Stimulated activated CD8-positive, alpha-beta memory T cell treated with anti-CD3 and anti-CD28 coated beads, Interleukin-4, amount 100 ng/mL, for 48 hours (primary cell): ENCODE results near the gene MT2A.
"Not testable (repeated sequence)": the region's sequence is repeated elsewhere in the genome, so short reads cannot be mapped to it uniquely, and the experiment has no call there.

ENCODE experiments used
- DNase-seq: peaks from one replicate; pipeline ENCODE4 v3.0.0-alpha.2; 2020

MT2A gene

GRCh38 chr16:56621665-56622445 is 13.5 kb downstream of the MT2A start:
- DNase-seq: not testable (repeated sequence)

DNA sequence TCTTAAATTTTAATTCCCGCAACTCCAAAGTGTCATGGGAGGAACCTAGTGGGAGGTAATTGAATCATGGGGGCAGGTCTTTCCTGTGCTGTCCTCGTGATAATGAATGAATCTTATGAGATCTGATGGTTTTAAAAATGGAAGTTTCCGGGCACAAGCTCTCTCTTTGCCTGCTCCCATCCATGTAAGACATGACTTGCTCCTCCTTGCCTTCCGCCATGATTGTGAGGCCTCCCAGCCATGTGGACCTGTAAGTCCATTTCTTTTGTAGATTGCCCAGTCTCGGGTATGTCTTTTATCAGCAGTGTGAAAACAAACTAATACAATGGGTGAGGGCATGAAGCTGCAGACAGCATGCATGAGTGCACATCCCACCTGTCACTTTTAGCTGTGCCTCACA is 14.8 kb downstream of the MT2A start:
- not testable (repeated sequence) for DNase-seq

GRCh38 chr16:56623637-56624036 is 15.3 kb downstream of the MT2A start:
- DNase-seq: no peak

GRCh38 chr16:56625140-56625942 is 17.0 kb downstream of the MT2A start, which contains the start of gene MT1E:
TSS of gene MT1E (plus strand) at chr16:56625781. CDS start at chr16:56625852, 71 bp downstream.
- DNase-seq: peak; percentile 86

DNA sequence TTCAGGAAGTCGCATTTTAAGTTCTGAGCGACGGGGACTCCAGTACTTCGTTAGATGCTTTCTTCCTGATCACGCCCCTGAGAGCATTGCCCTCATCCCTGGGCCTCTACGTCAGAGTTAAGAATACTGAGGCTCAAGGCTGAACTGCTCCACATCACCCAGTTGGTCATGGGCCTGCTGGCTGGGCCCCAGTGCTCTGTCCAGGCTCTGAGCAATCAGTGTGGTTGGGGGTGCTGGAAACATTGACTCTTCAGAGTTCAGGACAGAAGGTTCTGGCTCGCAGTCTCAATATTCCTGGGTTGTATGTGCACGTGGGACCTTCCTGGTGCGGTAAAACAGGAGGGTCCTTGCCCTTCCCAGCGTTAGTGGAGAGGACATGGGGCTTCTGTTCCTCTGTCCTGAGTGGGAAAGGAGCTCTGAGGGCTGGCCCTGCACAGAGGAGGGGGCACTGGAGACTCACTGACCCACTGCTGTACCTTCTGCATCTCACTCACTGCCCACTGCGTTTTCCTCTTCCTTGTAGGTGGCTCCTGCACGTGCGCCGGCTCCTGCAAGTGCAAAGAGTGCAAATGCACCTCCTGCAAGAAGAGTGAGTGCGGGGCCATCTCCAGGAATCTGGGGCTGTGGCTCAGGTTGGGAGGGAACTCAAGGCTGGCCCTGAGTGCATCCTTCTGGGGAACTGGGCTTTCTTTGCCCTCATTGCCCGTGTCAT is 17.7 kb downstream of the MT2A start:
- no peak for DNase-seq

GRCh38 chr16:56626685-56627084 is 18.3 kb downstream of the MT2A start:
- DNase-seq: no peak

- DNase-seq: no peak
Measured at GRCh38 chr16:56628486-56629350, 20.3 kb downstream of the MT2A start.

DNA sequence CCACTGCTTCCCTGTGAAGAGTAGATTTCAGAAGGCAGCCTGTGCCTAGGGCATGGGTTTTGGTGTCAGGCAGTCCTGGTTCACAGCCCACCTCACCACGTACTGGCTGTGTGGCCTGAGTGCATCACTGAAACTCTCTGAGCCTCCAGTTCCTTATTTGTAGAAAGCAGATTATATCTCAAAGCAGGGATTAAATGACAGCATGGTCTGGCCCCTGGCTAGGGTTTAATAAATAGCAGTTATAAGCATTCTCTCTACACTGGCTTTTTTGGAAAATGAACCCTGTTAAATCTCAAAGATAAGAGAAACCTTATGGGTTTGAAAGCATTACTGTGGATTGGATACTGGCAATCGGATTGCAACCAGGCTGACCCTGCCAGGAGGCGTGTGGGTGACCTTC is 21.1 kb downstream of the MT2A start:
- no peak for DNase-seq

- DNase-seq: no peak
Measured at GRCh38 chr16:56630134-56630533, 21.8 kb downstream of the MT2A start.

GRCh38 chr16:56631197-56631596 is 22.8 kb downstream of the MT2A start:
- no peak for DNase-seq

DNA sequence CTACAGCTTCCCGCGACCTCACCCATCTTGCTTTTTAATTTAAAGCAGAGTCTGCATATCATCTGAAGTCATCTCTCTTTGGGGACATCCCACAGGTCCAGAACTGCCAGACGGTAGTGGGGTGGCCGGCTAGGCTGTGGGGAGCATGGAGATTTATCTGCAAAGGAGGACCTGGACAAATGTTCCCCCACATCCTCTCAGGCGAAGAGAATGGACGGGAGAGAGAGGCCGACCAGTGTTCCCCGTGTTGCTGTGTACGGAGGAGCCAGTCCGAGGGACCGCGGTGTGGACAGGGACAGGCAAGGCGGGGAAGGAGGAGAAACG is 23.4 kb downstream of the MT2A start:
- DNase-seq: no peak

DNA sequence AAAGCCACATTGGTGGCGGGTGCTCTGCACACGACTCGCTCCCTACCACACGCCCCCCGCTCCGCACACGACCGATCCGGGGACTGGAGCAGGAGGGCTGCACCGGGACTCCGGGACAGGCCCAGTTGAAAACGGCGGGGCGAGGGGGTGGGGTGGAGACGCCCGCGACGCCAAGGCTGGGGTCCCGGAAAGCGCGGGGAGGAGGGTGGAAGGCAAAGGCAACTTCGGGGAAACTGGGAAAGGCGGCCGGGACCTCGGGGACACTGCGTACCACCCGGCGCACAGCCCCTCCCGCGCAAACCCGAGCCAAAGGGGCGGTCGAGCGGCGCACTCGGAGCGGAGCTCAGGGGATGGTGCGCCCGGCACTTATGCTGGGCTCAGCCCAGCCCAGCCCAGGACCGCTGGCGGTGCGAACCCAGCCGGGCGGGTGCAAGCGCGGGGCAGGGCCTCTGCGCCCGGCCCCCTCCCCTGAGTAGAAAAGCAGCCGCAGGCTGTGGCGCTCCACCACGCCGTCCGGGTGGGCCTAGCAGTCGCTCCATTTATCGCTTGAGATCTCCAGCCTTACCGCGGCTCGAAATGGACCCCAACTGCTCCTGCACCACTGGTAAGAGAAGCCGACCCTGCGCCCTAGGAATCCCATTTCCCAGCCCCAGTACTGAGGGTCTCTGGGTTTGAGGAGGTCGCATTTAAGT is 23.9 kb downstream of the MT2A start, which contains the start of gene MT1M:
Gene MT1M, plus strand, starts transcription at position 504 of the 692 bp plus-strand sequence. Its CDS starts 73 bp downstream, at position 577.
- DNase-seq: no peak

- DNase-seq: no peak
Measured at GRCh38 chr16:56632848-56633365, 24.5 kb downstream of the MT2A start.

DNA sequence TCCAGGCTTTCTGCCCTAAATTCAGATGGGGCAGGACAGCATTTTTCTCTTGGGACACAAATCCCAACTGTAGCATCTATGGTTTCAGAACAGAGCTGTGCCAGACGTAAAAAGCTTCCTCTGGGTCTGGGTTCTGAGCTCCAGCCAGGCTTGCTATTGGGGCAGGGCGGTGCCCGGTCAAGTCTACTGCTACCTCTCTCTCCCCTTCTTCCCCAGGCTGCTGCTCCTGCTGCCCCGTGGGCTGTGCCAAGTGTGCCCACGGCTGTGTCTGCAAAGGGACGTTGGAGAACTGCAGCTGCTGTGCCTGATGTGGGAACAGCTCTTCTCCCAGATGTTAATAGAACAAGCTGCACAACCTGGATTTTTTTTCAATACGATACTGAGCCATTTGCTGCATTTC is 25.2 kb downstream of the MT2A start:
- no peak for DNase-seq

GRCh38 chr16:56634715-56635440 is 26.5 kb downstream of the MT2A start:
- no peak for DNase-seq

DNA sequence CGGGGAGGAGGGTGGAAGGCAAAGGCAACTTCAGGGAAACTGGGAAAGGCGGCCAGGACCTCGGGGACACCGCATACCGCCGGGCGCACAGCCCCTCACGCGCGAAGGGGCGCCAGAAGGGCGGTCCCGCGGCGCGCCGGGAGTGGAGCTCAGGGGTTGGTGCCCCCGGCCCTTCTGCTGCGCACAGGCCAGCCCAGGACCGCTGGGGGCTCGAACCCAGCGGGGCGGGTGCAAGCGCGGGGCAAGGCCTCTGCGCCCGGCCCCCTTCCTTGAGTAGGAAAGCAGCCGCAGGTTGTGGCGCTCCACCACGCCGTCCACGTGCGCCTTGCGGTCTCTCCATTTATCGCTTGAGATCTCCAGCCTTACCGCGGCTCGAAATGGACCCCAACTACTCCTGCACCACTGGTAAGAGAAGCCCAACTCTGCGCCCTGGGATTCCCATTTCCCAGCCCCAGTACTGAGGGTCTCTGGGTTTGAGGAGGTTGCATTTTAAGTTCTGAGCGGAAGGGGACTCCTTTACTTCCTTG is 27.1 kb downstream of the MT2A start:
- DNase-seq: no peak

DNA sequence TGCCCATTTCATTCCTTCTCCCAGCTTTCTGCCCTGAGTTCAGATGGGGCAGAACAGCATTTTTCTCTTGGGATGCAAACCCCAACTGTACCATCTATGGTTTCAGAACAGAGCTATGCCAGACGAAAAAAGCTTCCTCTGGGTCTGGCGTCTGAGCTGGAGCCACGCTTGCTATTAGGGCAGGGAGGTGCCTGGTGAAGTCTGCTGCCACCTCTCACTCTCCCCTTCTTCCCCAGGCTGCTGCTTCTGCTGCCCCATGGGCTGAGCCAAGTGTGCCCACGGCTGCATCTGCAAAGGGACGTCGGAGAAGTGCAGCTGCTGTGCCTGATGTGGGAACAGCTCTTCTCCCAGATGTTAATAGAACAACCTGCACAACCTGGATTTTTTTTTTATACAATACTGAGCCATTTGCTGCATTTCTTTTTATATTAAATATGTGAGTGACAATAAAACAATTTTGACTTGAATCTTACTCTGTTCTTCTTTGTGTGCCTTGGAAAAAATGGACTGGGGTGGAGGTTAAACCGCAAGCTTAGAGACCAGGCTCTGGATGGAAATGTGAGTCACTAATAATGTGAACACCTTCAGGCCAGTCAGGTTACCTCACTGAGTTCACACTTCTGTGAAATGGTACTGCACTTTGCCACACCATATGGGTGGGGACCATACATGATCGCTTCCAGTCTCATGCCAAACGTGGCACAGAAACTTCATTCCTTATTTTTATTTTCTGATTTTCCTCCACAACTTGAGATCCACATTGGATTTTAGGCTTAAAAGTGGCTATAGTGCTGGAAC is 28.4 kb downstream of the MT2A start:
- DNase-seq: no peak

- DNase-seq: no peak
Measured at GRCh38 chr16:56637814-56638750, 29.7 kb downstream of the MT2A start, which contains the start of gene MT1A. TSS of gene MT1A (plus strand) at chr16:56638666. CDS start at chr16:56638739, 73 bp downstream.
